ENCODE results near the gene MAP2. TPM values are rescaled to one million over a fixed set of nuclear protein-coding genes. Genes with fewer than 3 reads are reported as not detected.

Gene MAP2
- total and polyA plus RNA-seq, 2 donors (not counting 1 experiment from before 2014, with no cell fraction given), result 1.8 to 3.0 TPM

GRCh38 chr2:209591021-209591420, 167.2 kb downstream of the MAP2 start:
- Histone ChIP-seq H3K9ac (ENCODE audit: low read length) (no peak overlapping the region), H3K4me2 (replicated peaks; ENCODE audit: low read depth, low read length, poor library complexity, severe bottlenecking) (no peak overlapping the region), H3K27me3 (replicated peaks in 1 of 4; ENCODE audit: control extremely low read depth in 1 of 4, control insufficient read depth in 3 of 4, insufficient read depth in 4 of 4, low read length in 3 of 4) (no peaks in the 10 kb centered on the region), H3K9me3 (ENCODE audit: control extremely low read depth in 1 of 3, control insufficient read depth in 2 of 3, insufficient read depth in 1 of 3, low read length in 2 of 3) (no peaks in the 10 kb centered on the region), H3K36me3 (replicated peaks in 1 of 2; ENCODE audit: control extremely low read depth in 1 of 2, control insufficient read depth in 1 of 2, extremely low read depth in 1 of 2, insufficient read depth in 2 of 2, low read length in 1 of 2) (no peaks in the 10 kb centered on the region), H3K4me3 (ENCODE audit: control extremely low read depth in 1 of 5, extremely low read depth in 1 of 5, insufficient read depth in 1 of 5, low read depth in 2 of 5, low read length in 4 of 5) (no peak overlapping the region), H3K79me2 (ENCODE audit: control insufficient read depth, insufficient read depth, low read length) (no peaks in the 10 kb centered on the region), H3K27ac (ENCODE audit: low read length in 2 of 2) (no peak overlapping the region), H4K20me1 (ENCODE audit: control insufficient read depth, insufficient read depth, low read length, poor library complexity, severe bottlenecking) (no peaks in the 10 kb centered on the region), H3K4me1 (ENCODE audit: control insufficient read depth in 2 of 2, insufficient read depth in 2 of 2, low read length in 2 of 2) (no peaks in the 10 kb centered on the region), H2AFZ (ENCODE audit: insufficient read depth, low read depth, low read length, poor library complexity, severe bottlenecking) (no peak overlapping the region)
- H3K9me3 Mint-ChIP-seq (ENCODE audit: insufficient read depth), result no peaks in the 10 kb centered on the region
- no peak for TF ChIP-seq CTCF (IDR thresholded peaks at IDR 0.05)
- TF ChIP-seq EZH2 (IDR thresholded peaks at IDR 0.05; ENCODE audit: borderline replicate concordance, insufficient read depth, low read depth, low read length, poor library complexity, severe bottlenecking), result no peak
- no peak overlapping the region for H3K27ac Mint-ChIP-seq
- intact Hi-C loops (cut with micrococcal nuclease), result no loop called here
- ChIA-PET POLR2A (no interaction called here), CTCF (no interaction called here)
- ATAC-seq (ENCODE audit: low read depth), result no peak
- DNase-seq, result no peak
- H3K4me1 Mint-ChIP-seq, result no peaks in the 10 kb centered on the region
- H3K4me3 Mint-ChIP-seq, result no peak overlapping the region
- WGBS (ENCODE audit: insufficient coverage), result no CpG with 5 or more reads among the region's 2 CpGs
- no peaks in the 10 kb centered on the region for H3K27me3 Mint-ChIP-seq

GRCh38 chr2:209592106-209592505, 168.3 kb downstream of the MAP2 start:
- H3K27ac Mint-ChIP-seq, result no peak overlapping the region
- intact Hi-C loops (cut with micrococcal nuclease), result no loop called here
- ATAC-seq (ENCODE audit: low read depth) (no peak), DNase-seq (no peak)
- H3K4me2 ChIP-seq (replicated peaks; ENCODE audit: low read depth, low read length, poor library complexity, severe bottlenecking), result no peak overlapping the region
- H3K79me2 ChIP-seq (ENCODE audit: control insufficient read depth, insufficient read depth, low read length), result no peaks in the 10 kb centered on the region
- H3K4me3 ChIP-seq (ENCODE audit: control extremely low read depth in 1 of 5, extremely low read depth in 1 of 5, insufficient read depth in 1 of 5, low read depth in 2 of 5, low read length in 4 of 5), result no peak overlapping the region
- H2AFZ ChIP-seq (ENCODE audit: insufficient read depth, low read depth, low read length, poor library complexity, severe bottlenecking), result no peak overlapping the region
- CTCF ChIA-PET, result no interaction called here
- H4K20me1 ChIP-seq (ENCODE audit: control insufficient read depth, insufficient read depth, low read length, poor library complexity, severe bottlenecking), result no peaks in the 10 kb centered on the region
- H3K9ac ChIP-seq (ENCODE audit: low read length), result no peak overlapping the region
- H3K27me3 Mint-ChIP-seq, result no peaks in the 10 kb centered on the region
- H3K4me1 Mint-ChIP-seq, result no peaks in the 10 kb centered on the region
- WGBS (ENCODE audit: insufficient coverage), result no CpG with 5 or more reads among the region's 3 CpGs
- H3K27me3 ChIP-seq (replicated peaks in 1 of 4; ENCODE audit: control extremely low read depth in 1 of 4, control insufficient read depth in 3 of 4, insufficient read depth in 4 of 4, low read length in 3 of 4), result no peaks in the 10 kb centered on the region
- H3K4me1 ChIP-seq (ENCODE audit: control insufficient read depth in 2 of 2, insufficient read depth in 2 of 2, low read length in 2 of 2), result no peaks in the 10 kb centered on the region
- H3K9me3 Mint-ChIP-seq (ENCODE audit: insufficient read depth), result no peaks in the 10 kb centered on the region
- H3K4me3 Mint-ChIP-seq, result no peak overlapping the region
- POLR2A ChIA-PET, result no interaction called here
- H3K36me3 ChIP-seq (replicated peaks in 1 of 2; ENCODE audit: control extremely low read depth in 1 of 2, control insufficient read depth in 1 of 2, extremely low read depth in 1 of 2, insufficient read depth in 2 of 2, low read length in 1 of 2), result no peaks in the 10 kb centered on the region
- H3K27ac ChIP-seq (ENCODE audit: low read length in 2 of 2), result no peak overlapping the region
- TF ChIP-seq EZH2 (IDR thresholded peaks at IDR 0.05; ENCODE audit: borderline replicate concordance, insufficient read depth, low read depth, low read length, poor library complexity, severe bottlenecking) (no peak), CTCF (IDR thresholded peaks at IDR 0.05) (no peak)
- no peaks in the 10 kb centered on the region for H3K9me3 ChIP-seq (ENCODE audit: control extremely low read depth in 1 of 3, control insufficient read depth in 2 of 3, insufficient read depth in 1 of 3, low read length in 2 of 3)

Data from B cell (primary cell).